Erythroblast (primary cell): ENCODE data around the gene BRD9.
"Not testable (repeated sequence)": the region's sequence is repeated elsewhere in the genome, so short reads cannot be mapped to it uniquely, and the experiment has no call there.

Source experiments
- DNase-seq, 2 experiments: peaks; one replicate each; lab custom pipeline; 2025; lab: John Stamatoyannopoulos, UW
- GATA1 ChIP-seq: IDR thresholded peaks from 2 replicates; pipeline ENCODE4 v1.6.1; 2011; ENCODE audit warnings: low read depth, mild to moderate bottlenecking, control low read depth, low read length, moderate library complexity
- POLR2A ChIP-seq: IDR thresholded peaks from 2 replicates; pipeline ENCODE4 v1.6.1; 2011; ENCODE audit warnings: mild to moderate bottlenecking, low read length

Gene BRD9

GRCh38 chr5:856531-857425, 35.8 kb downstream of the BRD9 start:
- TF ChIP-seq GATA1: no peak
- TF ChIP-seq POLR2A: no peak
- no peak for DNase-seq

- peak in 1 of 2 experiments; percentile 36 for DNase-seq
- TF ChIP-seq GATA1 (no peak), POLR2A (no peak)
Measured at GRCh38 chr5:855771-856530, 36.6 kb downstream of the BRD9 start.

- TF ChIP-seq GATA1 (no peak), POLR2A (no peak)
- no peak for DNase-seq
Measured at GRCh38 chr5:854966-855743, 37.4 kb downstream of the BRD9 start.

GRCh38 chr5:854217-854616, 38.4 kb downstream of the BRD9 start:
- no peak for TF ChIP-seq POLR2A
- no peak for TF ChIP-seq GATA1
- DNase-seq: no peak

GRCh38 chr5:853416-854090, 39.0 kb downstream of the BRD9 start:
- DNase-seq: not testable (repeated sequence)

- TF ChIP-seq POLR2A: no peak
- TF ChIP-seq GATA1: no peak
- no peak for DNase-seq
Measured at GRCh38 chr5:852431-853401, 39.9 kb downstream of the BRD9 start.

- no peak for DNase-seq
- TF ChIP-seq GATA1 (no peak), POLR2A (no peak)
Measured at GRCh38 chr5:852018-852417, 40.6 kb downstream of the BRD9 start.

GRCh38 chr5:851553-851952, 41.0 kb downstream of the BRD9 start:
- no peak for DNase-seq
- TF ChIP-seq POLR2A (no peak), GATA1 (no peak)

- no peak for DNase-seq
- no peak for TF ChIP-seq POLR2A
- no peak for TF ChIP-seq GATA1
Measured at GRCh38 chr5:851076-851475, 41.5 kb downstream of the BRD9 start.

- TF ChIP-seq GATA1 (no peak), POLR2A (no peak)
- DNase-seq: no peak
Measured at GRCh38 chr5:850511-851006, 42.0 kb downstream of the BRD9 start, which contains the start of gene ZDHHC11. ZDHHC11 (minus strand) TSS chr5:850986; CDS start chr5:850602, 384 bp downstream.

- no peak for TF ChIP-seq GATA1
- no peak for TF ChIP-seq POLR2A
- no peak for DNase-seq
Measured at GRCh38 chr5:849651-850301, 42.8 kb downstream of the BRD9 start.

GRCh38 chr5:848671-849111, 43.9 kb downstream of the BRD9 start:
- DNase-seq: no peak
- TF ChIP-seq GATA1: no peak

GRCh38 chr5:847736-848135, 44.9 kb downstream of the BRD9 start:
- not testable (repeated sequence) for DNase-seq

- not testable (repeated sequence) for DNase-seq
Measured at GRCh38 chr5:847212-847611, 45.4 kb downstream of the BRD9 start.

- DNase-seq: not testable (repeated sequence)
Measured at GRCh38 chr5:846602-847091, 46.0 kb downstream of the BRD9 start.

- DNase-seq: not testable (repeated sequence)
Measured at GRCh38 chr5:845676-846601, 46.7 kb downstream of the BRD9 start.
